Endodermal cell (in vitro differentiated cells): ENCODE results near the gene KCTD8. TPM values are rescaled to one million over a fixed set of nuclear protein-coding genes. Genes with fewer than 3 reads are reported as not detected.

ENCODE experiments used
- DNase-seq: peaks from one replicate; pipeline ENCODE4 v3.0.0-alpha.2; 2017
- H3K27ac ChIP-seq: 2 replicates; pipeline ENCODE4 v1.5.1; 2013; ENCODE audit warnings: mild to moderate bottlenecking, low read depth, low read length, moderate library complexity
- H3K27me3 ChIP-seq: 2 replicates; pipeline ENCODE4 v1.6.1; 2013; ENCODE audit warnings: mild to moderate bottlenecking, low read length, moderate library complexity; ENCODE audit not compliant: insufficient read depth, control insufficient read depth, poor library complexity, severe bottlenecking
- H3K36me3 ChIP-seq: 2 replicates; pipeline ENCODE4 v1.7.0; 2013; ENCODE audit warnings: mild to moderate bottlenecking, low read length, moderate library complexity; ENCODE audit not compliant: control insufficient read depth, insufficient read depth
- H3K4me1 ChIP-seq: one replicate; pipeline ENCODE4 v1.7.0; 2013; ENCODE audit warnings: low read length; ENCODE audit not compliant: control insufficient read depth, insufficient read depth
- H3K4me3 ChIP-seq: 2 replicates; pipeline ENCODE4 v1.5.1; 2013; ENCODE audit warnings: mild to moderate bottlenecking, low read length, moderate library complexity
- H3K9ac ChIP-seq: 2 replicates; pipeline ENCODE4 v1.6.1; 2013; ENCODE audit warnings: mild to moderate bottlenecking, low read length, moderate library complexity; ENCODE audit not compliant: poor library complexity, severe bottlenecking; ENCODE audit errors: extremely low read depth
- H3K9me3 ChIP-seq: 2 replicates; pipeline ENCODE4 v1.6.1; 2013; ENCODE audit warnings: mild to moderate bottlenecking, low read length, moderate library complexity; ENCODE audit not compliant: control insufficient read depth
- H3K27ac Mint-ChIP-seq: 2 replicates; pipeline ENCODE4 v1.8.0; 2020; ENCODE audit warnings: mixed read lengths
- H3K27me3 Mint-ChIP-seq: 2 replicates; pipeline ENCODE4 v1.8.0; 2021; ENCODE audit warnings: mild to moderate bottlenecking, mixed read lengths; ENCODE audit not compliant: insufficient read depth
- H3K36me3 Mint-ChIP-seq: 2 replicates; pipeline ENCODE4 v1.8.0; 2020; ENCODE audit warnings: low read depth, mixed read lengths
- H3K4me1 Mint-ChIP-seq: 2 replicates; pipeline ENCODE4 v1.8.0; 2020; ENCODE audit warnings: mixed read lengths
- H3K4me3 Mint-ChIP-seq: 2 replicates; pipeline ENCODE4 v1.8.0; 2020; ENCODE audit warnings: mild to moderate bottlenecking, moderate library complexity, mixed read lengths
- H3K9me3 Mint-ChIP-seq: 2 replicates; pipeline ENCODE4 v1.8.0; 2020; ENCODE audit warnings: mild to moderate bottlenecking, mixed read lengths
- WGBS, 2 experiments: methylation state at CpG; one replicate each; pipeline versions ENCODE4 v1.1.5 to v1.1.7; 2013; ENCODE audit warnings: missing lambda C conversion rate in 2 of 2, mixed read lengths in 1 of 2; ENCODE audit not compliant: insufficient coverage in 1 of 2, insufficient read length in 1 of 2; 5-methylcytosine and 5-hydroxymethylcytosine counted together
- total RNA-seq, 2 donors: library from RNA; stranded (reverse); fragmentation: NEBNext Ultra II Directional in 1 of 2; extraction: Animal tissue kit (Norgen Biotek cat#: 25700) in 1 of 2; gene quantifications; 2 replicates in 1 of 2; 3 replicates in 1 of 2; pipeline ENCODE4 v1.2.1, GENCODE V29; 2021
- TF ChIP-seq, protein P1 (sequence below): fragments of 200-600 bp; sonication (generic); conservative IDR thresholded peaks from 2 replicates; pipeline ENCODE4 v1.5.0; 2021; ENCODE audit warnings: antibody characterized with exemption, mild to moderate bottlenecking

Gene KCTD8
- total RNA-seq, 2 donors from 2014 or later = 0.88 to 1.2 TPM

DNA sequence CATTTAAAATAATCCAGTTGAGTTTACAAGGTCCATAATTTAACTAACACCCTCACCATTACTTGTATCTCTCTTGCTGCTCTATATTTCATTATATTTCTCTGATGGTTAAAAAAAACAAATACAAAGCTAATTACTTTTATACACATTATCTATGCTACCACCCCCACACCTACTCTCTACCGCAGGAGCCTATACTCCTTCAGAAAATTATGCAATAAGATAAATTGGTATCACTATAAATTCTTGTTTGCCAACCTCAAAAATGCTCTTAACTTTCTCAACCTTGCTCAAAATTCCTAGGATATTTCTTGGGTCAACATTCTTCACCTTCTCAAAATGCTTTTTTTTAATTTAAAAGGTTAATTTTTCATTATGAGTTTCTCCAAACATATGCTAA, 282.7 kb downstream of the KCTD8 start:
- TF ChIP-seq, protein P1, sequence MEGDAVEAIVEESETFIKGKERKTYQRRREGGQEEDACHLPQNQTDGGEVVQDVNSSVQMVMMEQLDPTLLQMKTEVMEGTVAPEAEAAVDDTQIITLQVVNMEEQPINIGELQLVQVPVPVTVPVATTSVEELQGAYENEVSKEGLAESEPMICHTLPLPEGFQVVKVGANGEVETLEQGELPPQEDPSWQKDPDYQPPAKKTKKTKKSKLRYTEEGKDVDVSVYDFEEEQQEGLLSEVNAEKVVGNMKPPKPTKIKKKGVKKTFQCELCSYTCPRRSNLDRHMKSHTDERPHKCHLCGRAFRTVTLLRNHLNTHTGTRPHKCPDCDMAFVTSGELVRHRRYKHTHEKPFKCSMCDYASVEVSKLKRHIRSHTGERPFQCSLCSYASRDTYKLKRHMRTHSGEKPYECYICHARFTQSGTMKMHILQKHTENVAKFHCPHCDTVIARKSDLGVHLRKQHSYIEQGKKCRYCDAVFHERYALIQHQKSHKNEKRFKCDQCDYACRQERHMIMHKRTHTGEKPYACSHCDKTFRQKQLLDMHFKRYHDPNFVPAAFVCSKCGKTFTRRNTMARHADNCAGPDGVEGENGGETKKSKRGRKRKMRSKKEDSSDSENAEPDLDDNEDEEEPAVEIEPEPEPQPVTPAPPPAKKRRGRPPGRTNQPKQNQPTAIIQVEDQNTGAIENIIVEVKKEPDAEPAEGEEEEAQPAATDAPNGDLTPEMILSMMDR = no peak
- H3K27ac ChIP-seq = no peak overlapping the region
- Mint-ChIP-seq H3K36me3 (no peaks in the 10 kb centered on the region), H3K27me3 (no peaks in the 10 kb centered on the region), H3K27ac (no peak overlapping the region), H3K9me3 (peaks cover 15% of the 10 kb centered on the region), H3K4me1 (peaks cover 6% of the 10 kb centered on the region), H3K4me3 (no peak overlapping the region)
- no peaks in the 10 kb centered on the region for H3K9me3 ChIP-seq
- no peak overlapping the region for H3K4me3 ChIP-seq
- no peak overlapping the region for H3K9ac ChIP-seq
- H3K27me3 ChIP-seq = no peaks in the 10 kb centered on the region
- H3K4me1 ChIP-seq = peaks cover 5% of the 10 kb centered on the region
- H3K36me3 ChIP-seq = no peaks in the 10 kb centered on the region
- 89% methylated on average over 1 of the region's 1 CpG; no CpG with 5 or more reads in 1 of the 2 experiments for WGBS, 2 experiments
- DNase-seq = no peak

DNA sequence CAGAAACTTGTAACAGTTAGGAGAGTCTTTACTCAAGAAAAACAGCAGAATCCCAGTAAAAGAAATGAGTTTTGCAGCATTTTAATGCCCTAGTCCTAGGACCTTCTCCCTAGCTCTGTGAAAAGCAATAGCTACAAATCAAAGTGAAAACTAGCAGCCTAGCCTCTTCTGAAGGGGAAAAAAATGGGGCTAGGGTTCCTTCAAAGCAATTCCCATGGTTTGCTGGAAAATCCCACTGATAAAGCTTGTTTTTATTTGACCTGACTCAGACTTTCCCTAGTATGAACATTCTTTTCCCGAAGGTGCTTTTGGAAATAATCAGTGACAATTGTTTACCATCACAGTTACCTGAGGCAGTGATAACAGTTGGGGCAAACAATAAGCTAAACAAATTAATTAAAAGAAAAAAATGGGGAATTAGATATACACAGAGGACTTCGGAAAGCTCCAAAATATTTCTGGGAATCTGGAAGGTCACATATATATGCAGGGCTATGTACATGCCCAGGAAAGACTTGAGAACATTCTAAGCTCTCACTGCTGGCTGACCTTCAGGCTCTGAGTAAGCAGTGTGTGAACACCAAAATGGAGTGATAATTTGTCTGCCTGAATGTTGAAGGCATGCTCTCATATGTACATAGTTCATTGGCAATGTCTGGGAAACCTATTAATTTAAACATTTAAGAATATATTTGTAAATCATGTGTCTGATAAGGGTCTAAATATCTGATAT, 285.9 kb downstream of the KCTD8 start:
- 65 to 100% methylated on average over 1 to 2 of the region's 2 CpGs for WGBS, 2 experiments
- Histone ChIP-seq H3K4me1 (peaks cover 5% of the 10 kb centered on the region), H3K9ac (no peak overlapping the region), H3K27ac (no peak overlapping the region), H3K27me3 (no peaks in the 10 kb centered on the region), H3K9me3 (no peaks in the 10 kb centered on the region), H3K4me3 (no peak overlapping the region), H3K36me3 (no peaks in the 10 kb centered on the region)
- Mint-ChIP-seq H3K36me3 (no peaks in the 10 kb centered on the region), H3K27ac (no peak overlapping the region), H3K4me3 (no peak overlapping the region), H3K27me3 (no peaks in the 10 kb centered on the region), H3K4me1 (peaks cover 6% of the 10 kb centered on the region), H3K9me3 (peaks cover 12% of the 10 kb centered on the region)
- no peak for DNase-seq
- TF ChIP-seq, protein P1 = no peak

DNA sequence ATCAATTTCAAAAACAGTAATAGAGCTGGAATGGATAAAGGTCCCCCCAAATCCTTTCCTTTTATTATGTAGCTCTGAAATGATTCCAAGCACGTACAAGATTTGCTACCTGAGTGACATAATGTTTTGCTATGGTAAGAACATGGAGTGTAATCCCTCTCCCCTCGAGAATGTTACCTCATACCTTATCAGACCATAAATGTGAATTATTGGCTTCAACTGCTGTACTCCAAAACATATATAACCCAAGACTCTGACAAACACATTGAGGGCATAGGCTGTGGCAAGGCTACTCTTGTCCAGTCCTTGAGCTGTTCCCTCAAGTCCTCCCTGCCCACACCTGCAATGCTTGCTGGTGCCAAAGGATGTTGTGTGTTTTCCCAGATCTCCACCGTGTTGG, 286.9 kb downstream of the KCTD8 start:
- Mint-ChIP-seq H3K9me3 (peaks cover 3% of the 10 kb centered on the region), H3K27me3 (no peaks in the 10 kb centered on the region), H3K27ac (no peak overlapping the region), H3K36me3 (no peaks in the 10 kb centered on the region), H3K4me1 (peaks cover 6% of the 10 kb centered on the region), H3K4me3 (no peak overlapping the region)
- H3K4me3 ChIP-seq = no peak overlapping the region
- peaks cover 5% of the 10 kb centered on the region for H3K4me1 ChIP-seq
- H3K9ac ChIP-seq = no peak overlapping the region
- H3K27ac ChIP-seq = no peak overlapping the region
- no peaks in the 10 kb centered on the region for H3K27me3 ChIP-seq
- TF ChIP-seq, protein P1 = no peak
- 60 to 93% methylated on average over 1 to 3 of the region's 3 CpGs for WGBS, 2 experiments
- no peak for DNase-seq
- no peaks in the 10 kb centered on the region for H3K36me3 ChIP-seq
- H3K9me3 ChIP-seq = no peaks in the 10 kb centered on the region
